A673 (cell line): ENCODE measurements around the gene LCE3E. TPM values are rescaled to one million over a fixed set of nuclear protein-coding genes. Genes with fewer than 3 reads are reported as not detected.

Experiments
- BruUV-seq: library from RNA; stranded (reverse); fragments of 400-500 nt; replicated peaks from 2 replicates; lab custom pipeline; 2021; lab: Mats Ljungman, UMichigan
- CTCF ChIA-PET: fragments of 300-600 bp; sonication (Branson Sonifier 250); formaldehyde crosslinking; loops from one replicate; lab custom pipeline; 2022; ENCODE audit warnings: antibody characterized with exemption; lab: Charles Lee
- POLR2A ChIA-PET: fragments of 300-600 bp; sonication (Branson Sonifier 250); formaldehyde crosslinking; loops from one replicate; lab custom pipeline; 2022; ENCODE audit warnings: antibody characterized with exemption; ENCODE audit not compliant: low non-redundant PET; lab: Charles Lee
- DNase-seq: peaks from one replicate; pipeline ENCODE4 v3.0.0-alpha.2; 2015; ENCODE audit warnings: low spot score
- H3K27ac ChIP-seq: fragments of 200-600 bp; sonication (generic); 2 replicates; pipeline ENCODE4 v1.5.1; 2016; ENCODE audit warnings: mixed run types, low read depth, mild to moderate bottlenecking, mixed read lengths, antibody characterized with exemption, low read length; ENCODE audit not compliant: poor library complexity, severe bottlenecking
- H3K27me3 ChIP-seq: fragments of 200-600 bp; sonication (generic); replicated peaks from 2 replicates; pipeline ENCODE4 v1.6.1; 2017; ENCODE audit warnings: mixed run types, low read depth, mild to moderate bottlenecking, mixed read lengths, antibody characterized with exemption, low read length; ENCODE audit not compliant: insufficient read depth, poor library complexity
- H3K36me3 ChIP-seq: fragments of 200-600 bp; sonication (generic); 2 replicates; pipeline ENCODE4 v1.6.1; 2016; ENCODE audit warnings: mixed run types, mild to moderate bottlenecking, mixed read lengths, antibody characterized with exemption, low read length; ENCODE audit not compliant: insufficient read depth, poor library complexity, severe bottlenecking
- H3K4me1 ChIP-seq: fragments of 200-600 bp; sonication (generic); 2 replicates; pipeline ENCODE4 v1.6.1; 2017; ENCODE audit warnings: mixed run types, mild to moderate bottlenecking, mixed read lengths, antibody characterized with exemption, low read length; ENCODE audit not compliant: insufficient read depth, poor library complexity, severe bottlenecking
- H3K4me3 ChIP-seq: fragments of 200-600 bp; sonication (generic); 2 replicates; pipeline ENCODE4 v1.5.1; 2016; ENCODE audit warnings: low read depth, mixed run types, mild to moderate bottlenecking, mixed read lengths, low read length; ENCODE audit not compliant: poor library complexity, severe bottlenecking
- H3K9me3 ChIP-seq: fragments of 200-600 bp; sonication (generic); 2 replicates; pipeline ENCODE4 v1.6.1; 2016; ENCODE audit warnings: mixed run types, low read depth, mild to moderate bottlenecking, mixed read lengths, antibody characterized with exemption, low read length; ENCODE audit not compliant: poor library complexity, severe bottlenecking
- EZH2 ChIP-seq: fragments of 200-600 bp; sonication (generic); IDR thresholded peaks from 2 replicates; pipeline ENCODE4 v1.6.1; 2017; ENCODE audit warnings: borderline replicate concordance, low read depth, mild to moderate bottlenecking, mixed read lengths, antibody characterized with exemption, low read length; ENCODE audit not compliant: poor library complexity, severe bottlenecking
- intact Hi-C: fragments of 100-400 bp; cut with micrococcal nuclease; formaldehyde crosslinking; loops from one replicate; pipeline ENCODE4 v1.10.0; 2022; ENCODE audit not compliant: unreplicated experiment
- total RNA-seq: library from RNA; stranded (reverse); gene quantifications from 2 replicates; pipeline ENCODE4 v1.2.3, GENCODE V29; 2021
- TF ChIP-seq, protein P1 (sequence below): fragments of 300-800, 200-600 bp; sonication (generic); conservative IDR thresholded peaks from 2 replicates; pipeline ENCODE4 v1.5.1; 2017; ENCODE audit warnings: low read depth, mild to moderate bottlenecking, antibody characterized with exemption, low read length, moderate library complexity, mixed read lengths

LCE3E gene
- total RNA-seq, 1 experiment from 2014 or later, result not detected

DNA sequence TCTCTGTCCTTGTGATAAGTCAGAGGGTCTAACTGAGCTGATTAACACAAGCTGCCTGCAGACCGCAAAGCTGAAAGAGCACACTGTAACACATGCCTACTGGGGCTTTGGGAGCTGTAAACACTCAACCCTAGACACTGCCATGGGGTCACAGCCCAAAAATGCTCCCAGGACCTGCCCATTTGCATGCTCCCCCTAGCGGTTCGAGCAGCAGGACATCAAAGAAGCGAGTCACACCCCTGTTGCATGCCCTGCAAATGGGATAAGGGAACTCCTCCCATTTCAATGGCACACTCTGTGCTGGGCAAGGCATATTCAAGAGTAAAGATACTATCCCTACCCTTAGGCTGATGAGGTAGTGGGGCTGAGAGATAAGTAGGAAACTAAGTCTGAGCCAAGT is 22.8 kb downstream of the LCE3E start:
- no peak overlapping the region for H3K4me3 ChIP-seq
- DNase-seq, result peak; percentile 3
- TF ChIP-seq EZH2, result no peak
- TF ChIP-seq, protein P1, sequence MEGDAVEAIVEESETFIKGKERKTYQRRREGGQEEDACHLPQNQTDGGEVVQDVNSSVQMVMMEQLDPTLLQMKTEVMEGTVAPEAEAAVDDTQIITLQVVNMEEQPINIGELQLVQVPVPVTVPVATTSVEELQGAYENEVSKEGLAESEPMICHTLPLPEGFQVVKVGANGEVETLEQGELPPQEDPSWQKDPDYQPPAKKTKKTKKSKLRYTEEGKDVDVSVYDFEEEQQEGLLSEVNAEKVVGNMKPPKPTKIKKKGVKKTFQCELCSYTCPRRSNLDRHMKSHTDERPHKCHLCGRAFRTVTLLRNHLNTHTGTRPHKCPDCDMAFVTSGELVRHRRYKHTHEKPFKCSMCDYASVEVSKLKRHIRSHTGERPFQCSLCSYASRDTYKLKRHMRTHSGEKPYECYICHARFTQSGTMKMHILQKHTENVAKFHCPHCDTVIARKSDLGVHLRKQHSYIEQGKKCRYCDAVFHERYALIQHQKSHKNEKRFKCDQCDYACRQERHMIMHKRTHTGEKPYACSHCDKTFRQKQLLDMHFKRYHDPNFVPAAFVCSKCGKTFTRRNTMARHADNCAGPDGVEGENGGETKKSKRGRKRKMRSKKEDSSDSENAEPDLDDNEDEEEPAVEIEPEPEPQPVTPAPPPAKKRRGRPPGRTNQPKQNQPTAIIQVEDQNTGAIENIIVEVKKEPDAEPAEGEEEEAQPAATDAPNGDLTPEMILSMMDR, result peak; percentile 36
- ChIA-PET CTCF (no interaction called here), POLR2A (no interaction called here)
- BruUV-seq, result no TSS peak
- H3K27me3 ChIP-seq, result no peaks in the 10 kb centered on the region
- intact Hi-C loops, result no loop called here
- H3K4me1 ChIP-seq, result no peaks in the 10 kb centered on the region
- no peaks in the 10 kb centered on the region for H3K36me3 ChIP-seq
- H3K9me3 ChIP-seq, result no peaks in the 10 kb centered on the region
- no peak overlapping the region for H3K27ac ChIP-seq

DNA sequence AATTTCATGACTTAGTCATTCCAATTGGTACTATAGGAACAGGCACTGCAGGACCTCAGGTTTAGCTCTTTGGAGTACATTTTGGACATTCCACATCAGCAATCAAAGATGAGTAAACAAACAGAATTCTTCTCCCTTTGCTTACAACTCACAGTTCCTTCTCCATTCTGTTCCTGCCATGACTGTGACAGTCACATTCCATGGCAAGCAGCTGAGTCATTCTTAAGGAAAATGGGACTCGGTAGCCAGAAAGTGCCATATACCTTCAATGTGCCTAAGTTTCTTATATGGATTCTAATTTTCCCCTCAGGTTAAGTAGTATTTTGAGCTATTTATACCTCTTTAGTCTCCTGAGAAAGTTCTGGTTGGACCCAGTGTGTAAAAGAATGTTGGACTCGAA is 26.7 kb downstream of the LCE3E start:
- Histone ChIP-seq H3K4me3 (no peak overlapping the region), H3K9me3 (no peaks in the 10 kb centered on the region), H3K36me3 (no peaks in the 10 kb centered on the region), H3K4me1 (no peaks in the 10 kb centered on the region), H3K27me3 (no peaks in the 10 kb centered on the region), H3K27ac (no peak overlapping the region)
- ChIA-PET POLR2A (no interaction called here), CTCF (no interaction called here)
- TF ChIP-seq, protein P1, result no peak
- TF ChIP-seq EZH2, result no peak
- no TSS peak for BruUV-seq
- intact Hi-C loops, result no loop called here
- no peak for DNase-seq

DNA sequence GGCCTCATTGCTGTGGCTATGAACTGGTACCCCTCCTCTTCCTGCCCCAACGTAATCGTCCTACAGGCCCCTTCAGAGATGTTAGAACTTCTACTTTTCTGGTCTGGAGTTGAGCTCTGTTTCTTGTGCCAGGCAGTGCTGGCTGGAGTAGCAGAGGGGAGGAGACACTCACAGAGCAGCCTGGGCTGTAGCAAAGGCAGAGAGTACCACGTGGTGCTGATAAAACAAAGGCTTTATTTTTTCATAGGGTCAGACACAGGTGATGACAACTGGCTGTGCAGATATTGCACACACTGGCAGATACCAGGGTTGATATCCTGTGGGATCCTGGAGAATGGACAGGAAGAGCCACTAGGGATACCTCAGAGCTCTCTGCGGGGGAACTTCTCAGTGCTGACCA is 29.1 kb downstream of the LCE3E start:
- CTCF ChIA-PET, result no interaction called here
- H3K27ac ChIP-seq, result no peak overlapping the region
- H3K9me3 ChIP-seq, result no peaks in the 10 kb centered on the region
- H3K27me3 ChIP-seq, result no peaks in the 10 kb centered on the region
- H3K4me3 ChIP-seq, result no peak overlapping the region
- H3K36me3 ChIP-seq, result no peaks in the 10 kb centered on the region
- no TSS peak for BruUV-seq
- DNase-seq, result no peak
- no peak for TF ChIP-seq EZH2
- TF ChIP-seq, protein P1, result no peak
- intact Hi-C loops, result no loop called here
- H3K4me1 ChIP-seq, result no peaks in the 10 kb centered on the region
- POLR2A ChIA-PET, result no interaction called here
